ENCODE data around the gene KCTD4. TPM values are rescaled to one million over a fixed set of nuclear protein-coding genes. Genes with fewer than 3 reads are reported as not detected.

The KCTD4 gene
- total and polyA plus RNA-seq, 12 donors = 0.10 TPM; not detected in 11

GRCh38 chr13:45242524-45242923 lies 41.7 kb upstream of the KCTD4 start:
- no peaks in the 10 kb centered on the region for H3K27me3 ChIP-seq
- WGBS, 4 donors = 90 to 100% (median 94%) methylated on average over 1 of the region's 1 CpG
- TF ChIP-seq CTCF (IDR thresholded peaks at IDR 0.05) (no peak), POLR2A (IDR thresholded peaks at IDR 0.05) (no peak)
- intact Hi-C loops (cut with DNase I) = no loop called here
- no peak for DNase-seq
- H3K36me3 ChIP-seq (replicated peaks in 1 of 2) = no peaks in the 10 kb centered on the region
- H3K27ac ChIP-seq = peak overlapping the region in 1 of 5 donors; percentile 41
- H3K9me3 ChIP-seq (replicated peaks in 1 of 3) = no peaks in the 10 kb centered on the region
- H3K4me3 ChIP-seq = no peak overlapping the region
- H3K4me1 ChIP-seq (replicated peaks in 1 of 2) = peaks cover 5 to 20% of the 10 kb centered on the region in 2 donors

DNA sequence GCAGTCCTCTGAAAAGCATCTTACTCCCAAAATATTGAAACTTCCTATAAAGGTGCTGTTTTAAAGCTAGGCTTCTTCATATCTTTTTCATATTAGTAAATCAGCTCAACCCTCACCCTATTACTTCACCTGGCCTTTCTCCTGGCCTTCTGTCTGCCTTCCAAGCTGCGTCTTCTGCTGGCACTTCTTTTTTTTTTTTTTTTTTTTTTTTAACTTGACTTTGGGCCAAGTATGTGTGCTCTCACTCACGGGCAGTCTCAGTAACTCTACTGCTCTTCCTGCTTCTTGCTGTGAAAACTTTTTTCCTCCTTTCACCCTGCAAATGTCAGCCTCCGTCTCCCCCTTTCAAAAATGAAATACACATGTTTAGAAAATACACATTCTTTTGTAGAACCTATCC lies 41.2 kb upstream of the KCTD4 start:
- intact Hi-C loops (cut with DNase I) = no loop called here
- no peaks in the 10 kb centered on the region for H3K36me3 ChIP-seq (replicated peaks in 1 of 2)
- H3K27me3 ChIP-seq = no peaks in the 10 kb centered on the region
- H3K4me1 ChIP-seq (replicated peaks in 1 of 2) = peaks cover 5 to 20% of the 10 kb centered on the region in 2 donors
- H3K27ac ChIP-seq = peak overlapping the region in 2 of 5 donors; percentile 23 to 41
- H3K9me3 ChIP-seq (replicated peaks in 1 of 3) = no peaks in the 10 kb centered on the region
- H3K4me3 ChIP-seq = no peak overlapping the region
- 2 to 9% (median 4%) methylated on average over 3 of the region's 3 CpGs for WGBS, 4 donors
- peak in 3 of 7 donors; percentile 31 to 49 (median 42) for DNase-seq
- TF ChIP-seq POLR2A (IDR thresholded peaks at IDR 0.05) (no peak), CTCF (IDR thresholded peaks at IDR 0.05) (no peak)

GRCh38 chr13:45240143-45240542 lies 39.3 kb upstream of the KCTD4 start:
- H3K36me3 ChIP-seq (replicated peaks in 1 of 2) = no peaks in the 10 kb centered on the region
- H3K4me3 ChIP-seq = no peak overlapping the region
- TF ChIP-seq POLR2A (IDR thresholded peaks at IDR 0.05) (no peak), CTCF (IDR thresholded peaks at IDR 0.05) (no peak)
- H3K4me1 ChIP-seq (replicated peaks in 1 of 2) = peaks cover 5 to 20% of the 10 kb centered on the region in 2 donors
- no peaks in the 10 kb centered on the region for H3K27me3 ChIP-seq
- H3K27ac ChIP-seq = no peak overlapping the region
- H3K9me3 ChIP-seq (replicated peaks in 1 of 3) = no peaks in the 10 kb centered on the region
- DNase-seq = no peak
- intact Hi-C loops (cut with DNase I) = no loop called here

DNA sequence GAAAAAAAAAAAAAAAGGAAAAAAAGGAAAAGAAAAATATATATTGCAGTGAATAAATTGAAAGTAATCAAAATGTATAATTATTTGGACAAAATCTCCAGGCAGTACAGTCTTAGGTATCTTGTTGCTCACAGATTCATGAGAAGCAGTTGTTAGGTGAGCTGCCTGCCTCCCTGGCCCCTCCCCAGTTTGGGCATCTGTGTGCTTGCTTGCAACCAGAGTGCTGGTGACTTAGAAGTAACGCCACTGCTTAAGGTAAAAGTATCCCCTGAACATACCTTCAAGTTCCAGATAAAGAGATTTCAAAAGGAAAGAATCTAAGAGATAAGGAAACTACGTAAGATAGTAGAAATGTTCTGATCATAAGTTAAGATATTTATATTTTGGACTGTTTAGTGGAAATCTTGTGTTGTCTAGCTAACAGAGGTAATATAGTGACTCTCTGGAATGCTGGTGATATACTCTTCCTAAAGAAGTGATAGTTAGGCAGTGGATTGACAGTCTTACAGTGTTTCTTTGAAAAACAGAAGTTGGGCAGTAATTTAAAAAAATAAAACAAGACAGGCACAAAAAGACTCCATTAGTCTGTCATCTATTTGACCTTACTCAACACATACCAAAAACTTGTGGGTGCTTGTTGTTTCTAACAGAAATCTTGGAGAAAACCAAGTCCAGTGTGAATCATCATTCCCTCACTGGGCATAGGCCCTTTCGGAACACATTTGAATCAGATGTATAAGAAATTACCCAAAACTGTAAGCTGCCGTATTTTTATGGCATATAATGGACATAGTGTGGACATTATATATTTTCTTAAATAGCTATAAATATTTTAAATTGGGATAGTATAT lies 38.3 kb upstream of the KCTD4 start:
- no peak overlapping the region for H3K4me3 ChIP-seq
- H3K27ac ChIP-seq = no peak overlapping the region
- no peaks in the 10 kb centered on the region for H3K9me3 ChIP-seq (replicated peaks in 1 of 3)
- H3K27me3 ChIP-seq = no peaks in the 10 kb centered on the region
- H3K4me1 ChIP-seq (replicated peaks in 1 of 2) = peaks cover 5 to 16% of the 10 kb centered on the region in 2 donors
- no peak for DNase-seq
- 79 to 89% (median 83%) methylated on average over 4 of the region's 4 CpGs for WGBS, 4 donors
- intact Hi-C loops (cut with DNase I) = no loop called here
- H3K36me3 ChIP-seq (replicated peaks in 1 of 2) = no peaks in the 10 kb centered on the region
- no peak for TF ChIP-seq CTCF (IDR thresholded peaks at IDR 0.05)
- TF ChIP-seq POLR2A (IDR thresholded peaks at IDR 0.05) = no peak
